NCI-H2171 (cell line): ENCODE measurements around the gene BCAP31.
"Not testable (repeated sequence)": the region's sequence is repeated elsewhere in the genome, so short reads cannot be mapped to it uniquely, and the experiment has no call there.

Source experiments
- DNase-seq: peaks from one replicate; lab custom pipeline; 2025; lab: John Stamatoyannopoulos, UW

BCAP31 gene

DNA sequence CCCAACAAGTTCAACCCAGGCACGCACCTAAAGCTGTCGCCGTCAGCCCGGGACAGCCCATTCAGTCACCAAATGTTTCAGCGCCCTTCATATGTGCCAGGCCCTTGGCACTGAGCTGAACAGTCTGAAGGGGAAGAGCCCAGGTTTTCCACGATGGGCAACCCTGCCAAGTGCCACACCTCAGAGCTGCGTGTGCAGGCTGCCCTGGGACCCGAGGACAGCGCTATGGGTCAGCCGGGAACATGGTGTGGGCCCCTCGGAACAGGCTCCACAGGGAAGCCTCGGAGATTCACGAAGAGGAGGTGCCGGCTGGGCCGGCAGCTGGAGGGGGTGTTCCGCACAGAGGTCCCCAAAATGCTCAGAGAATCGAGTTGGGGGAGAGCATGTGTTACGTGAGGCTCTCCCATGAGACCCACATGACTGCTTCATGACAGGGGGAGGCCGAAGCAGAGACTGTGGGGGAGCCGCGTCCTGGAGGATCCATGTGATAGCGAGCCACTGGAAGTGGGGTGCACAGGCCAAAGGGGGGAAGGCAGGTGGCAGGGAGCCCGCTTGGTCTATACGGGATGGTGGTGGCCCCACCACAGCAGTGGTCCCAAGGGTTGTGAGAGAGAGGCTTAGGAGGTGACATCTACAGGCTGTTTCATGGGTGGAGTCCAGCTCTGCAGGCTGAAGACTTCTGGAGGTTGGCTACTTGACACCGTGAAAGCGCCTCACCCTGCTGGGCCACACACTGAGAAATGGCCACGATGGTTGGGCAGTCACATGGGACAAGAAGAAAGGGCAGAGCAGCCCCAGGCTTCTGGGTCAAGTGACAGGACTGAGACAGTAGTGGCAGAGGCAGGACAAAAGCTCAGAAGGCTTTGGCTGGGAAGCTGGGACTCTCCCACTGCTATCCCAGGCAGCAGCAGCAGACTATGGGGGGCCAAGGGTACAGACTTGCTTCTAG, 14.2 kb downstream of the BCAP31 start:
- DNase-seq = no peak

DNA sequence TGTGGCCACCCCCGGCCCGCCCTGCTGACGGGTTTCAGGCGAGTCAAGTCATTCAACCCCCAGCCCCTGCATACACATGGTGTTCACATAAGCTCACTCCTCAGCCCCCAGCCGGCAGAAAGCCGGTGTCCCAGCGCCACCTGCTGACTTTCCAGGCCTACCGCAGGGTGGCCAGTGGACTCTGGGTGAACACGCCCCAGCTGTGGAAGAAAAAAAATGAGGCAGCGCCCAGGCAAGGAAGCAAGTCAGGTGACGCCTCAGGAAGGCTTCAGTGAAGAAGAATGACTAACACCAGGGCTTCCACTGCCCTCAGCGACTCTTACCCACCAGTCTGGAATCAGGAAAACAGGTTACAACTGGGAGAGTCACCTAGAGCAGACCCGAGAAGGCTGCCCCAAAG, 15.8 kb downstream of the BCAP31 start:
- no peak for DNase-seq

DNA sequence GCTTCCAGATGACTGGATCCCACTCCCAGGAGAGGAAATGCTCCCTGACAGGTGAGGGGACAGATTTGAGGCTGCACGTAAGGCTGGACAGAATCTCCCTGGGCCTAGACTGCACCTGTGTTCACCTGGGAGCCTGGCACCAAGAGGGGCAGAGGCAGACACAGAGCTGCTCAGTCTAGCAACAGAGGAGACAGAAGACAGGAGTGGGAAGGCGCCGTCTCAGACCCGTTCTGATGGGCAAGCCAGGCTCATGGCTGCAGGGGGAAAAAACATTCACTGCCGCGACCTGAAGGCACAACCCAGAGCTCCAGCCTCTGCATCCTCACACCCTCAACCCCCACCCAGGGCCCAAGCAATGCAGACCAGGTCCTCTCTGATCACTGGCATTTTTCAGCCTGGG, 16.8 kb downstream of the BCAP31 start:
- DNase-seq = no peak

- DNase-seq = no peak
These were observed 17.4 kb downstream of the BCAP31 start for GRCh38 chrX:153706799-153707198.

GRCh38 chrX:153705403-153706060, 18.7 kb downstream of the BCAP31 start:
- not testable (repeated sequence) for DNase-seq

DNA sequence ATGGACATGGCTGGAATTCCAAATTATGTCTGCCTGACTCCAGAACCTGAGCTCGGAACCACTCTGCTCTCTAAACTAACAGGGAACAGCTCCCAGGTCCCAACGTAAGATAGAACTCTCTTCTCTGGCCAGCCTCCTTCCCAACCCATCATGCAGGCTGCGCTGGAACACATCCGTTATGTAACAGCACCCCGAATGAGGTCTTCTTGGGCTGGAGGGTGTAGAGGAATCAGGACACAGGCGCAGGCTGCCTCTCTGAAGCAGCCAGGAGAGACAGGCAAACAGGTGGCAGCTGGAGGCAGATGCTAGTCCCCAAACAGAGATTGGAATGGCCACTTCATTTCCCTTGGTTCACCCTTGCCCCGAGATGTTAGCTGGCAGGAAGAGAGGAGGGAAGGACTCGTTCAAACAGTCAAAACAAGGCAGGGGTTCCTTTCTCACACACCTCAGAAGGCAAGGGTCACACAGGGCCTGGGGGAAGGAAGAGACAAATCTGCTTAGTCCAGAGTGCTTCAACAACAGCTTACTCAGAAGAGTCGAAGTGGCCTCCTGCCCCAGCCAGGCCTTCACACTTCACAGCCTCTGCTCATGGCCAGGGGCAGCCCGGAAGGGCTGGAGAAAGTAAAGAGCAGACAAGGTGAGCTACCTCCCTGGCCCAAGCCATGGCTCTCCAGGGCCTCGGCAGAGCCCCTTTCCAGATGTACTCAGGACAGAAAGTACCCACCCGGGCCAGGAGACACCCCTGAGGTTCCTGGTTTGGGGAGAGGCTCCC, 19.4 kb downstream of the BCAP31 start:
- not testable (repeated sequence) for DNase-seq

DNA sequence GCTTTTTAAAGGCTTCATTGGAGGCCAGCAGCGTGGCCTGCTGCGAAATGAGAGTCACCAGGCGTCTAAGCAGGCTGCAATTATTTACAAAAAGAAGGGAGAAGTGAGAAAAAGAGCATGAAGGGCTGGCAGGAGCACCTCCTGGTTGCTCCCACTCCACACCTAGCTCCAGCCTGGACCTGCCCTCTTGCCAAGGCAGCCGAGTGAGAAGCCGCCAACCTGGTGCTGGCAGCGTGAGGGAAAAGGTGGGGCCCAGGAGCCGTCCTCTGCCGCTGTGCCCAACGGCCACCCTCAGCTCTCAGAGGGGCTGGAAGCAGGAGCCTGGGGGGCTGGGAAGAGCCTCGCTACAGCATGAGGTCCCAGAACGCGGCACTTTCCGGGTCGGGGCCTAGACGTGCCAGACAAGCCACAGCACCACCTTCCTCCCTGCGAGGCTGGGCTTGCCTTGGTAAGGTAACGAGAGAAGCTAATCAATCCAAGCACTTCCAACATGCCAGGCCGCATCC, 20.1 kb downstream of the BCAP31 start:
- no peak for DNase-seq

DNA sequence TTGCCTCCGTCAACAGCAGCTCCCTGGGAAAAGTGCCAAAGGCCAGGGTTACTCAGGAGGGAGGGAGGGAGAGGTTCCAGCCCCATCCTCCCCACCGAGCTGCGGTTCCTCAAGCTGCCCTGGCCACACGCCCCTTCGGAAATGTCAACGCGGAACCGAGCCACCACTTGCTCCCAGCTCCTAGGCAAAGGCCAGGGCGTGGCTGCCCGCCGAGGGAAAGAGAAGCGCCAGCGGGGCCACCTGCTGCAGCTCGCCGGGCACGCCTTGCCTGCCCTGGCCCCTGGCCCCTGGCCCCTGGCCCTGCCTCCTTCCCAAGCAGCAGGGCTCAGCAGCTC, 21.2 kb downstream of the BCAP31 start:
- no peak for DNase-seq

DNA sequence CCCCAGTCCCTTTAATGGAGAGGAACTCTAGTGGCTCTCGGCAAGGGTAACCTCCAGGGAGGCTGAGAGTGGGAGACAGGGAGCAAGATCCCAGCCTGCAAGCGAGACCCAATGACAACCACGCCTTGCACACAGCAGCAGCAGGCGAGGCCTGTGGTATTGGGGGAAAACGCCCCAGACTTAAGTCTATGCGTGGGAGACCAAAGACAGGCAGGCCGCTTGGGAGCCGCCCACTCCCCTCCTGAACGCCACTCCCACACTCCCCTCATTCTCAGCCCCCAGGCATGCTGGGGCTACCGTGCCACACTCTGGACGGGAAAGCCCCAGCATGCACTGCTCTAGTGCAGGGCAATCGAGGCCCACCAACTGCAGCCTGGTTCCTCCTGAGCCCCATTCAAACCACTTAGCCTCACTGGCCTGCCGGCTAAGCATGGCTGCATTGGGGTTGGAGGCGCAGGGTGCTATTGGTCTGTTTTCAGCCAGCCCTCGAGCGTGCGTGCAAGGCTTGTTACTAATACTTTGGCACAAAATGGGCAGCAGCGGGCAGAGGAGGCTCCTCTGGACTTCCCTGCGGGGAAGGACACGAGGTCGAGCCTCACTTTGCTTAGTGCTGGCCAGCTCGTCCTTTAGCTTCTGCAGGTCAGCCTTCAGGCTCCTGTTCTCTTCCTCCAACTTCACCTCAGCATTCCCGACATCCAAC, 21.7 kb downstream of the BCAP31 start:
- DNase-seq = no peak

GRCh38 chrX:153701706-153702105, 22.5 kb downstream of the BCAP31 start:
- DNase-seq = no peak

DNA sequence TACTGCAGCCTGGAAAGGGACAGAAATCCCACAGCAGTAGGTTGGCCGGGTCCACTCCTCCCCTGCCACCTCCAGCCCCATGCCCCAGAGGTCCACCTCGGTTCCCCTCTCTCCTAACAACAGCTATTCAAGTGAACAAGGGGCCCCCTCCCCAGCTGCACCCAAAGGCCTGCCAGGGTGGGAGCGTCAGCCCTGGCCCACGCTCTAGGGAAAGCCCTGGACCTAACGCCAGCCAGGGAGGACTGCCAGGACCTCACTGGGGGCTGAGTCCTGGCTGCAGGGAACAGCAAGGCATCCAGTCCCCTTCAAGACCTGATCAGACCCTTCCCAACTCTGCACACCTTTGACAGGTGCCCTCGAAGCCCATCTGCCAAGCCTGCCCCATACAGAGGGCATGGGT, 23.2 kb downstream of the BCAP31 start:
- no peak for DNase-seq

DNA sequence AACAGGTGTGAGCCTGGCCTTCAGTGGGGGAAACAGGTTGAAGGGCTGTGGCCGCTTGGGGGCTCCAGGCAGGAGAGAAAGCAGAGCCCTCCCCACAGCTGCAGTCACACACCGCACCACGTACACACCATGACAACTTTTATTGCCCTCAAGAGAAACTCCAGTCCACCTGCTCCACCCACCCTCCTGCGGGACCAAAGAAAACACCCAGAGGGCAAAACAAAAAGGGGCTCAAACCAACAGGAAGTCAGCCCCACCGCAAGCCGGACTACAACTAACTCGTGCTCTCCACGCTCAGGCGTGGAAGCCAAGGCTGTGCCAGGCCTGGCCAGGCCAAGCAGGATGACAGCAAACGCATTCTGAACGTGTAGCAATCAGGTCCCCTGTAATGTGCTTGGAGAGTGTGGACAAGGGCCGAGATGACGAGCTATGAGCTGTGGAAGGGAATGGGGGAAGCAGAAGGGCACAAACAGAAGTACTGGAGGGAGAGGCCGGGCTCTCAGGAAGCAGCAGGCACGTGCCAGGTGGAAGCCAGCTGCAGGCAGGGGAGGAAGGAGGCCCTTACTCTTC, 23.7 kb downstream of the BCAP31 start:
- no peak for DNase-seq

GRCh38 chrX:153699784-153700371, 24.3 kb downstream of the BCAP31 start:
- not testable (repeated sequence) for DNase-seq

- not testable (repeated sequence) for DNase-seq
These were observed 24.9 kb downstream of the BCAP31 start for GRCh38 chrX:153699210-153699783.

DNA sequence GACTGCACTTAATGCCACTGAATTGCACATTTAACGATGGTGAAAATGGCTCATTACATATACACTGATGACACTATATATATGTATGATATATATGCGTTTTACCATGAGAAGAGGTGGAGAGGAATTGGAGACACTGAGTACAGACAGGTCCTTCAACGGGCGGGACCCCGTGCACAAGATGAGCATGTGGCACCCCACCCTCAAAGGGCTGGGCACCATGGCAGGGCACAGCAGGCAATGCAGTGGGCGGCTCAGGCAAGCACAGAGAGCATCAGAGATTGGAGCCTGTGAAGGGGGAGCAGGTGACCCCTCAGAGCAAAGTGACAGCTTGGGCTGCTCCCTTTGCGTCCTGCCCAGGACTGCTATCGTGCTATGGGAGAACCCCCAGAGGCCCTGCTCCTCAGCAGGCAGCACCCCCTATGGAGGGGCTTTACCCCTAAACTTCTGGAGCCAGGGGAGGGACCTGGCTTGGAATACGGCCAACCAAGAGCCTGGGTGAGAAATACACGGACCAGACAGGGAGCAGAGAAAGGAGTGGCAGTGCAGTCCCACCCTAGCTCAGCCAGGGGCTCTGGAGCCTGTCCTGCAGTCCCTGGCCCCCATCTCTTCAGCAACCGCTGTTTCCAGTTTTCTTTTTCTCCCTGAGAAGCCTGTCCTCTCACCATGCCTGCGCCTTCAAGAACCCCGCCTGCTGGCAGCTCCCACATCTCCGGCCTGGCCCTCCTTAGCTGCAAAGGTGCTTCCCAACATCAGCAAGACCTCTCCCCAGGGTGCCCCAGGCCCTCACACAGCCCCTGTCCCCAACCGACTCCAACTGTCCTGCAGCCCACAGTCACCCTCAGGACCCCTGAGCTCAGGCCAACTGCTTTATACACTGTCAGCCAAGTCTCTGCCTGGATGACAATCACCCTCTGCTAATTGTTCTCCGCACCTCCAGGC, 26.0 kb downstream of the BCAP31 start:
- DNase-seq = no peak

DNA sequence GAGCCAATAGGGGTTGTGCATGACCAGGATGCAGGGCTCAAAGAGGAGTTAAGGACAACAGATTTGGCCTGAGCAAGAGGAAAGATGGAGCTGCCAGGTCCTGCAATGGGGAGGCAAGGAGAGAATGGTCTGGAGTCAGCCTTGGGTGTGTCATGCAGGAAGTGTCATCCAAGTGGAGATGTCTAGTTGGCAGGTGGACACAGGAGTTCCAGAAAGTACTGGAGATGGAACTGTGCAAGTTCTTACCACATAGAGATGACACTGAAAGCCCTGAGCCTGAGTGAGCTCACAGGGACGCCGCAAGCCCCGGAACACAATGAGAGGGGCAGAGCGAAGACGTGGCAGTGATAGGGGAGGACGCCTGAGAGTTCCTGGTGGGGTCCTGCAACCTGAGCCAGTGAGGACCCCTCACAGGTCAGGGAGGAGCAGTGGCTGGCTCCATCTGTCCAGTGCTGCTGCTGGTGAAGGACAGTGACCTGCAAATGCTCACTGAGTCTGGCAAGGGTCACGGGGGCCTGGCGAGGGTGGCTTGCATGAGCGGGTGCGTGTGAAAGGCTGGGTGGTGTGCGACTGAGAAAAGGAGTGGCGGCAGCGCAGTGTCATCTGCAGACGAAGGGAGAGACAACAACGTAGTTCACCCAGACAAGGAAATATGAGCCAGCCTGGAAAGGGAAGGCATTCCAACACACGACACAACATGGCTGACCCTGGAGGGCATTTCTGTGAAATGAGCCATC, 27.0 kb downstream of the BCAP31 start:
- DNase-seq = not testable (repeated sequence)

DNA sequence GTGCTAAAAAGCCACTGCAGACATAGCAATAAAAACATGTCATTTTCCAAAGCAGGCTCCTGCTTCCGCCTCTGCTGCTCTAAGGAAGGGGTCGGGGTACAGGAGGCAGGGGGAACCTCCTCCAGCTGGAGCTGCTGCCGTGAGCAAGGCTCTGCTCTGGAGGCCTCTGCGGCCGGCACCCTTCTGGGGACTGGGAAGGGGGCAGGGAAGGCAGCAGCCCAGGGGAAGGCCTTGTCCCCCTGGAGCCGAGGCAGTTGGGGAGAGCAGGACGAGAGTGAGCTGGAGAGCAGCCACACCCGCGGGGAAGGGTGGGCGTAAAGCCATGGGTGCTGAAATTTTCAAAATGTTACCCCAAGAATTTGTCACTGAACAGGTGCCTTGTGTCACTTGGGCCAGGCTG, 27.6 kb downstream of the BCAP31 start:
- not testable (repeated sequence) for DNase-seq

DNA sequence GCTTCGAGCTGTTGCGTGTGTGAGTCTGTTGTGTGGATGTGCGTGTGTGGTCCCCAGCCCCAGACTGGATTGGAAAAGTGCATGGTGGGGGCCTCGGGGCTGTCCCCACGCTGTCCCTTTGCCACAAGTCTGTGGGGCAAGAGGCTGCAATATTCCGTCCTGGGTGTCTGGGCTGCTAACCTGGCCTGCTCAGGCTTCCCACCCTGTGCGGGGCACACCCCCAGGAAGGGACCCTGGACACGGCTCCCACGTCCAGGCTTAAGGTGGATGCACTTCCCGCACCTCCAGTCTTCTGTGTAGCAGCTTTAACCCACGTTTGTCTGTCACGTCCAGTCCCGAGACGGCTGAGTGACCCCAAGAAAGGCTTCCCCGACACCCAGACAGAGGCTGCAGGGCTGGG, 28.1 kb downstream of the BCAP31 start:
- DNase-seq = no peak
